GM21515 (cell line): ENCODE results near the gene ZCCHC2.
A peak's percentile ranks its signal among the peaks of the same experiment; 100 is the strongest.

Experiments
- ATAC-seq: cut with Tn5 transposase; IDR thresholded peaks from one replicate; pipeline ENCODE4 v1.9.1; 2021; ENCODE audit not compliant: unreplicated experiment

Gene ZCCHC2

DNA sequence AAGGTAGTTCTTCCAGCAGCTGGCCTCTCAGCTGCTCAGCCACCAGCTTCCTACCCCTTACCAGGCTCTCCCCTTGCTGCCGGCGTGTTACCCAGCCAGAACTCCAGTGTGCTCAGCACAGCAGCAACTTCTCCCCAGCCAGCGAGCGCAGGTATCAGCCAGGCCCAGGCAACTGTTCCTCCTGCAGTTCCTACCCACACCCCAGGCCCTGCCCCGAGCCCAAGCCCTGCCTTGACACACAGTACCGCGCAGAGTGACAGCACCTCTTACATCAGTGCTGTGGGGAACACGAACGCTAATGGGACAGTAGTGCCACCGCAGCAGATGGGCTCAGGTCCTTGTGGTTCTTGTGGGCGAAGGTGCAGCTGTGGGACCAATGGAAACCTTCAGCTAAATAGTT lies 52.0 kb downstream of the ZCCHC2 start:
- ATAC-seq = no peak

DNA sequence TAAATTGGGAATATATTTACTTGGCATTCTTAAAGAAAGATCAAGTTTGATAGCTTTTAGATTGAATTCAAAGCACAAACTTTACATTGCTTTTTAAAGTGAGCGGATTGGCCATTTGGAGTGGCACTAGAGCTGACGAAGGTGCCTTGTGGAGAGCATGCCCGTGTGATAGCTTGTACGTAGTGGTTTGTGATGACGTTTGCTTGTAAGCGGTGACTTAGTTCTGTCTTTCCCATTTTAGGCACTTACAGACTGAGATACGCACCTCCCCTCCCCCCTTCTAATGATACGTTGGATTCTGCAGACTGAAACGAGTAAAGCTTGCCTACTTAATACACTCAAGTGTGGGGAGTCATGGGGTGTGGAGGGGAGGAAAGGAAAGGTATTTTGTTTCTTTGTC lies 53.4 kb downstream of the ZCCHC2 start:
- ATAC-seq = no peak

DNA sequence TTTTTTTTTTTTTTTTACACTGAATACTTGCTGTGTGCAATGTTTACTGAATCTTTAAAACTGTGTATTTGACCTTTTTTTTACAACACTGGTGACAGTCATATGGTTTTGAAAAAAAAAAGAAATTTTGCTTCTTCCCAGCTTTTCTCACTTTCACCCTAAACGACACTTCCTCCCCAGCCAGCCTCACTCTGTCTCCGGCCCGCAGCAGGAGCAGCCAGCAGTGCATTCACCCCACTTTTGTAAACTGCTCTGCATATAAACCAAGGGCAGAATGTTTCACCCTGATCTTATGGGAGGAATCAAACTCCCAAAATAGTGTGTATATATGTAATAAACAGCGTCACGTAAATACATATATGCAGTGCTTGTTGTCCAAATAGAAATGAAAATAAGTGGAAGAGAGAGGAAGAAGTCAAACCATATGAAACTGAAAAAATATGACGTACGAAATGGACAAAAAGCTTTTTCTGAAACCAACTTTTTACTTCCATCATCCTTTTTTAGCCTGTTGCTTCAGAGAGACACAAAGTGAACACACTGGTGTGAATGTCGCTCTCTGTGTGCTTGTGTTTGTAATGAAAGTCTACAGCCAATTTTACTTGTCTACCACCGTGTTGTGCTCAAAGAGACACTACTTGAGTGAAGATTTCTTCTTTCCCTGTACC lies 54.2 kb downstream of the ZCCHC2 start:
- ATAC-seq = peak; percentile 60

DNA sequence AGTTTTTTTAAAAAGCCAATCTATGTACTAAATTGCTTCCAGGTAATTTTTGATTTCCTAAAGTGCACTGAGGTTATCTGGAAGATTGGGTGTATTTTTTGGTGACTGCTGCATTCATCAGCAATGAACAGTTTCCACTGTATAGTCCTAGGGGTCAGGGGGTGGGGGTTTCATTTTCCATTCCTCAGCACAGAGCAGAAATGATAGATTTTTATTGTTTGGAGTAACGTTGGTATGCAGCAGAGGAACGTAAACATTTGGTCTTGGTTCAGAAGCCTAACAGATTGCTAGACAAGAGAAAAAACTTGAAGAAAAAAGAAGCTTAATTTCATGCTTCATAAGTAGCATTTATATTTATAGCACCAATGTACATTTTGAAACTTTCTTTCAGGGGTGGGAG lies 54.9 kb downstream of the ZCCHC2 start:
- no peak for ATAC-seq

DNA sequence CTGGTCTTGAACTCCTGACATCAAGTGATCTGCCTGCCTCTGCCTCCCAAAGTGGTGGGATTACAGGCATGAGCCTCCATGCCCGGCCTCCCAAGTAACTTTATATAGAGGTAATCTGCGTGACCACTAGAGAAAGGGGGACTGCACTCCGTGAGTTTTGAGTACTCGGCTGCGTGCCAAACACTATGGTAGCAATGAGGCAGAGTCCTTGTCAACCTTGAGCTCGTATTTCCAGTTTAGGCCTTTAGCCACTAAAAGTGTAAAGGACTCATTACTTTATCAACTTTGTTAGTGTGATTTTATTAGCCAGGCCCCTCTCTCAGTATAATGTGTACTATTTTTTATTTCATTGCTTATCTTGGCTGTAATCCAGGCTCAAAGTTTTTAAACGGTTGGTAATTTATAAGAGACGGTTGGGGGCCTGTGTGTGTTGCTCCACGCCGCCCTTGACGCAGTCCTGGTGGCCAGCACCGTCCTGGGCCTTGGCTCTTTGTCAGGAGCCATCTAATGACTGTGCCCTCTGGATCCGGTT lies 56.2 kb downstream of the ZCCHC2 start:
- no peak for ATAC-seq

DNA sequence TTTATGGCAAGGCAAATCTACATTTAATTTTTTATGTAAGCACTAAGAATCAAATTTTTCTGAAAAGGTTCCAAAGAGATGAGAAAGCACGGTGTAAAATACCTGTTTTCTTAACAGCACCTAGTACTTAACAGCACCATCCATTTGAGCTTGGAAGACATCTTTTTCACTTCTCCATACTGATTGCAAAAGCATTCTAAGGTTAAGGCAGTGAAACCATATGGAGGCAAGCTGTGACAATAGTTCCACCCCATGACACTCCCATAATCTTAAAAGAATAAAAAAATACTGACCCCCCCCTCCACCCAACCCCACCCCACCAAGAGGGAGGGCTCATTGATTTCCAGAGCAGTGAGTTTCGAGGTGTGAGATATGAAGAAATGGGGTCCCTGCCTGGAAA lies 60.6 kb downstream of the ZCCHC2 start:
- ATAC-seq = no peak

DNA sequence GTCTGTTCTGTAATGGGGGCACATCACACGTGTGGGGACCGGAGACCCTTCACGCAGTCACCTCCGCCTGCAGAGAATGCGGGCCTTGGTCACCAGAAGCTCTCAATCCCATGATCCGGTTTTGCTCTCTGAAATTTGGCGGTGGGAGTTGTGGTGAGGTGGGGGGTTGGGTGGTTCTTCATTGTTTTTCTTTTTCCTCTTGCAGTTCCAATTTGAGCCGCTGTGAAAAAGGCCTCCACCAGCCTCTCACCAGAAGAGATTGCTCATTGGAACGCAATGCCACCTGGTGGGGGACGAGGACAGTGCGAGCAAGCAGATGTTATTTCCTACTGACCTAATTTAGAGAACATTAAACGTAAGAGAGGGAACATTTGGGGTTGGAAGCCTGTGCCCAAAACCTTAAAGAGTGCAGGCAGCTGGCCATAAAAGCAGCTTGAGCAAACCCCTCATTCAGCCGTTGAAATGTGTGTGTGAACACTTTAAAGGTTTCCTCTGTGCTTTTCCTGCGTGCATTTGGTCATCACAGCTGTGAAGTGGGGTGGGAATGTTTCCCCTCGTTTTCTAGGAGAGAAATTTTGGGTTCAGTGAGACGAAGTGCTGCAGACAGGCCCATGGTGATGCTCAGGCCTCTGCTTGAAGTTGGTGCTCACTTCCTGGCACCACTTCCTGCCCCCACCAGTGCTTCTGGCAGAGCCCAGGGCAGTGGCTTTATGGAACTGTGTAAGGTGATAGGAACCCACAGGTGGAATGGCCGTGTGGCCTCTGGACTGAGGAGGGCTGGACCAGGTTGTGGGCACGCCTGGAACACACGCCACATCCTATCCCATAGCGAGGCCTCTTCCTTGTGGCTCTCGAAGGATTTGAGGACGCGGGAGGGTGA lies 61.7 kb downstream of the ZCCHC2 start:
- ATAC-seq = peak; percentile 83

DNA sequence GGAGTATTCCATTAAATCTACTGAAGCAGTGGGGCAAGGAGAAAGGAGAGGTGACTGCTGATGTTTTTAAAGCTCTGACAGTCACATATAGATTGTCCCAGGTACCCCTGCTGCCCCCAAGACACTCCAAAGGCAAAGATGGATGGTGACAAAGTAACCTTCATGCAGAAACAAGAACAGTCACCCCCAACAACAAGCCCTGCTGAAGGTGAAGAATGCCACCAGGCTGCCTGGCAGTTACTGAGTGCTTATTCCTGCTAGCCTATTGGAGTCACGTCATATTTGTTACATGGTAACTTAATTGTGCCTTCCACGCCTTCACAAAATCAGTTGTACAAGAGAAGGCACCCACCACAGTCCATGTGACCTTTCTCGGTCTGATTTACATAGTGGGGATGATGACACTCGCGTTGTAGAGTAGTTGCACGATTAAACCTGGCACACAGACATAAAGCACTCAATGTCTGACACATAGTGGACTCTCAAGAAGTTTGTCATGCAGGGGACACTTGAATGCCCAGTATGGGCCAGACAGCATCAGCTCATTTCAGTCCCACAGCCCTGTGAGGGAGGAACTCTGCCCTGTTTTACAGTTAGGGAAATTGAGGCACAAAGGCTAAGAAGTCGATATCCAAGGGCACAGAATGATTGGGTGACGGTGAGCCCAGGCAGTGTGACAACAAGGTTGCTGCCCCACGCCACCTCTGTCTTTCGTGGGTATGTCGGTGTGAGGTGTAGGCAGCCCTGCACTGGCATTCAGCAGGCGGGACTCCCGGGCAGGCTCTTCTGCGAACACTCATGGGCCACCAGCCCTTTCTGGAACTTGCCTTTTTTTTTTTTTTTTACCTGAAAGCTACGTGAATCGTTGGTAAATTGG lies 62.7 kb downstream of the ZCCHC2 start:
- ATAC-seq = no peak

DNA sequence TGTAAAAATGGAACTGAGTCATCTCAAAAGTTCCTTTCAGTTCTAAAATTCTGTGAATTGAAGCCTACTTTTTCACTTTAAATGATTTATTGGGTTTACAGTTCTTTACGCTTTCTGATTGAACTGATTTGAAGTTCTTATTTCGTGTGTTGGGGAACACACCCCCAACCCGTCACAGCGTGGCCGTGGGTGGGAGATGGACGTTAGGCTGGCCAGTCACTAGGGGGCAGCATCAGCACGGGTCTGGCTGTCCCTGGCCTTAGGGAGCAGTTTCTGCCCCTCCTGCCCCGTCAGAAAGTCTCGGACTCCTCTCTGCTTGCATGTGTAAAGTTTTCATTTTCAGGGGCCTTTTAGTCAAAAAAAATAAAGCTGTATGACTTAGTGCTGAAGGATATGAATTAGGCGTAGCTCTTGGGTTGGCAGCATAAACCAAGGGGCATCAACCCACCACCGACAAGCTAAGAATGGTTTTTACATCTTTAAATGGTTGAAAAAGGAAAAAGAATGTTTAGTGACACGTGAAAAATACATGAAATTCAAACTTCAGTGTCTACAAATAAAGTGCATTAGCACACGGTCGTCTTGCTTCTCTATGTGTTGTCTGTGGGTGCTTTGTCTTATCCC lies 63.4 kb downstream of the ZCCHC2 start:
- ATAC-seq = peak; percentile 80

DNA sequence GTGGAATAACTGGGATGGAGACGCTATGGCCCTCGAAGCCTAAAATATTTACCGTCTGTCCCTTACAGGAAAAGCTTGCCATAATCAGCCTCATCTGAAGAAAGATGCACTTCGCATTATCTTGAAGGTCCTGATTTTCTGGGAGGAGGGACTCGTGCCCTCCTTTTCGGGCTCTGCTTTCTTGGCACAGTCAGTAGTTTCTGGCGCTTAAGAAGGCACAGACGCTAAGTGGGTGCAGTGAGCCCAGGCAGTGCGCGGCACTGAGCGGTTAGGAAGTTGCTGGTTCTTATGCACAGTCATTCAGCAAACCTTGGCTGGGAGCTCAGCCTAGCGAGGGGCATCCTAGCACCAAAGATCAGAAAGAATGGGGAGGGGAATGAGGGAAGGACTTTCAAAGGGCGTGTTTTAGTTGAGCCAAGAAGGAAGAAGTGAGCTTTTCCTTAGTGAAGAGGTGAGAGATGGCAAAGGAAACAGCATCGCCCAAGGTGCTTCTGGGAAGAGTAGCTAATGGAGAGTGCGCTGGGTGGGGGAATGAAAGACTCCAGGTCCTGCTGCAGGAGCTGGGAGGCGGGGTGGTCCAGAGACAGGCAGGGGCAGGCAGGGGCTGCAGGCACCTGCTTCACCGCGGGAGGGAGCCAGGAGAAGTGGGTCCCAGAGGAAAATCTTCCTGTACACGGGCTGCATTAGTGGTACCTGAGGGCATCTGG lies 64.1 kb downstream of the ZCCHC2 start:
- ATAC-seq = no peak

DNA sequence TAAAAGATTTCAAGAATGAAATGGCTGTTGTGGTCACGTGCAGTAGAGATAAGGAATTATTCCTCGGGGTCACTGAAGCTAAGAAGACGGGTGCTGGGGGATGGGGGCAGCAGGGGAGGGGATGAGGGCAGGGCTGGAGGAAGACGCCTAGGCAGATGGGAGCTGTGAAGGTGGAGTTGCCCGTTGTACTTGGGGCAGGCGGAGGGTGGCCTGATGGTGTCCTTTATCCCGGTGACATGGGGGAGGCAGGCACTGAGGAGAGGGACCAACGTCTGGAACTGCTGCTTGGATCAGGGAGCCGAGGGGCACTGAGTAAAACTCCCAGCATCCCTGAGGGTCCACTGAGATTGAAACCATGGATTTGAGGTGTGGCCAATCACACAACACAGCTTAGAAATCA lies 64.9 kb downstream of the ZCCHC2 start:
- no peak for ATAC-seq

DNA sequence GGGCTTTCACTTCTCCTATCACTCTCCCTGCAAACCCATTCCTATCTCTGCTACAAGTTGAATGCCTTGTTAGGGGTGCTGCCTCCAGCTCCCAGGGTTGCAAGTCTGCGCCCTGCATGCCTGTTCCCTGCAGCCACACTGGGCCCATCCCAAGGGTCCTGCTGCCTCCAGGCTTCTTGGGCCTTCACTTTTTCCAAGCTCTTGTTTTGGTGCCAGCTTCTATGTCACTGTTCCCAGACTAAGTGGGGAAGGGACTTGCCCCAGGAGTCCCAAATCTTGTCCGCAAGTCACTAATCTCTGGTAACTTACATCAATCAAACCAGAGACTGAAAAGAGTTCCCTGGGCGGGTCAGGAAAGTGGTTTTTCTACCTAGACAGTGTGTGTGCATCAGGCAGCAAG lies 65.4 kb downstream of the ZCCHC2 start:
- no peak for ATAC-seq

DNA sequence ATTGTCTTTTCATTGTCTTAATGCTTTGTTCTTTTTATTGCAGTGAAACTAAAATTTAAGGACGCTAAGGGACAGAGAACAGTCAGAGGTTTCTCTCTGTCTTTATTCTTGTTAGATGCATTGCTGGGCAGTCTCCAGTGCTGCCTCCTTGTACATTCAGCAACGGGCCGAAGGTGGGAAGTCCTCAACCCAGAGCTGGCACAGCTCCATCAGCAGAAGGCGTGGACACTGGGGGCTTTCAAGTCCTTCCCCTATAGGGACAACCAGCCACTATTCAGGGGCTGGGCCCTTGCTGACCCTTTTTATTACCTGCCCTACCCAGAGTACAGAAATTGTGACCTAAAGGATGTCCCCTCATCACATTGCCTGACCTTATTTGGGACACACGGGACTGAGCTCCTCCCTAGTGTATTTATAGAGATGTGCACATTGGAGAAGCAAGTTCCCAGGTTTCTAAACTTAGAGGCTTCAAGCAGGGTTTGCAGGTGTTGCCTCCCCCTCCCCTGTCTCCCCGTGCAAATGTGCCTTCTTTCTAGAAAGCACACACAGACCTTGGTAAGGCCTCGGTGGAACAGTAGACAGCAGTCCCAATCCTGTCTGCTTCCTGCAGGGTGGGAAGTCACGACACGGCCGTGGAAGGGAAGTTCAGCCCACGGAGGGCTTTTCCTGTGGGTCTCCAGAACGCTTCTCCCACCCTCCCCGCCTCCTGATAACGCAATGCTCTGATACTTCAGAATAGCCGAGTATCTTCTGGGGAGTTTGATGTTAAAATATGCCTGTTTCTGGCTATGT lies 68.2 kb downstream of the ZCCHC2 start:
- no peak for ATAC-seq

DNA sequence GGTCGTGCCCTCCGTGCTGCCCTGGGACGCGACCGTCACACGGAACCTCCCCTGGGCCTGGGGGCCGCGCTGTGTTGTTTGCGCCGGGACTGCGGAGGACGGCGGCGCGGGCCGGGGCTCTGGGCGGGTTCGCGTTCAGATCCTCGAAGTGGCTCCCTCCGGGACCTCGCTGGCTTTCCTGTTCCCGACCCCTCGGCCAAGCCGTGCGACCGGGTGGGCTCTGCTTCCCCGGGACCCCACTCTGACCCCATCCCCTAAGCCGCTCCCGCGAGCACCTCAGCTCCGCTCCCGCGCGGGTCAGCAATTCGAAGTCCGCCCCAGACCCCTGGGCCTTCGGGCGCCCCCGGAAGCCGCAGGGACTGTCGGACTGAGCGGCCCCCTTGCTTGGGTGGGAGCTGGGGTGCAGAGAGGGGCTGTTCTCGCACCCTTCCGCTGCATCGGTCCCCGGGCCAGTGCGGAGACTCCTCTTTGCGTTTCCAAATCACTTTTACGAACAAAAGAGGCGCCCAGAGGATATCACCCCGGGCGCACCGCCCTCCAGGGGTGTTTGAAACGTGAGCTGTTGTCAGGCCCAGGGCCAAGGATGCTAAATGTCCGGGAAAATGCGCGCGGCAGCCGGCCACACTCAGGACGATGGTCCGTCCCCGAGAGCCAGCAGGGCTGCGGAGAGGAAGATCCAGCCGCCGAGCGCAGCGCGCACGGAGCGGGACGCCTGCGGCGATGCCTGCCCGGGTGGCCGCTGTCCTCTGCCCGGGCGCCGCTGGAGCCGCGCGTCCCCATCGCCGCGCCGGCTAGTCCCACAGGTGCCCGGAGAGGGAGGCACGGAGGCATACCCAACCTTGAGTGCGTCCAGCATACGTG lies 73.5 kb downstream of the ZCCHC2 start:
- ATAC-seq = no peak

DNA sequence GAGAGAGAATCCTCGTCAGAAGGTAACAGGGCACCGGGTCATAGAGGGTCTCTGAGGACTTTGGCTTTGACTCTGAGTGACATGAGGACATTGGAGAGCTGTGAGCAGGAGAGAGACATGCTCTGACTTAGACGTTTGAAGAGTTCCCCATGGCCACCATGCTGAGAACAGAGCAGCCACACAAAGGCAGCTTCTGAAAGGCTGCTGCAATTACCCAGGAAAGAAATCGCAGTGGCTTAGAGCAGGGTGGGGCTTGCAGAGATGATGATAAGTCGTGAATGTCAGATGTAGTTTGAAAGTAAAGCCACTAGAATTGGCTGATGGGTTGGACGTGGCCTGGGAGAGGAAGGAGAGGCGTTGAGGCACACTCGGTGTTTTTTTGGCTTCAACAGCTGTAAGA lies 79.0 kb downstream of the ZCCHC2 start:
- ATAC-seq = no peak

DNA sequence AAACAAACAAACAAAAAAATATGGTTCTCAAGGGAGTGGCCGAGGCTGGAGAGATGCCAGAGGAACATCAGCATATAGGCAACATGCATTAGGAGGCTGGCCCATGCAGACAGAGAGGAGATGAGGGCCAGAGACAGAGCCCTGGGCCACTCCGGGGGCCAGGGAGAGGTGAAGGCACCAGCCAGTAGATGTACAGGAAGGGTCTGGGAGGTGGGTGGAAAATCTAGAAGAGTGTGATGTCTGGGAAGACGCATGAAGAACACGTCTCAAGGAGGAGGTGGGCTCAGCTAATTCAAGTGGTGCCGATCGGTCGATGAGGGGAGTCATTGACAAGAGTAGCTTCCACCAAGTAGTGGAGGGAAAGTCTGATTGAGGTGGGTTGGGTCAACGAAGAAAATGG lies 79.9 kb downstream of the ZCCHC2 start:
- no peak for ATAC-seq

DNA sequence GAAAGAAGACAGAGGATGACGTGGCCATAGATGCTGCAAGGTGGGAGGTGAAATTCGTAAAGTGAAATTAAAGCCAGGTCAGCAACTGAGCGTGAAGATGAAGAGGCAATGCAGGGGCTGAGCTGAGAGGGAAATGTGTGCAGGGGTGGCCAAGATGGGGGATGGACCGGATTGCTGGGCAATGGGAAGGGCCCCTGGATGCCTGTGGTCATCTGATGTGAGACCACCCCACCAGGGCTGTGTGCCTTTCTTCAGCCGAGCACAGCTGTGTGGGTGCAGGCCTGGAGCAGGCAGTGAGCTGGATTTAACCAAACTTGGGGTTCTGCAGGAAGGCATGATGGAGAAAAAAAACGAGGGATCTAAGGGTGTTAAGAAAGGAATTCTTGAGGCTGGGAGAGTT lies 80.4 kb downstream of the ZCCHC2 start:
- no peak for ATAC-seq

DNA sequence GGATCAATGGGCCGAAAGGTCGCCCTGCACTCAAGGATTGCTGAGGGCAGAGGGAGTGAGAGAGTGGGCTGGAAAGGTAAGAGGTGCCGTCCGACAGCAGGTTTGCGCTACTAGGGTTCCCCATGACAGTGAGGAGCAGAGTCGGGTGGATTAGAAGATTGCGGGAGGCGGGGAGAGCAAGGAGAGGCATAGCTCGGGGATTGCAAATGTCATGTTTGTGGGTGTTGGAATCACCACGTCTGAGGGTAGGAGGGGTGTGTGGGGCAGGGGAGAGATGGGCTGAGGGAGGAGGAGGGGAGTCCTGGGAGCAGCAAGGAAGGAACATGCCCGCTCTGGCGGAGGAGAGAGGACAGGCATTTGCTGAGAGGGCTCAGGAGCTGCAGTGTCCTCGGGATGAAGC lies 81.2 kb downstream of the ZCCHC2 start:
- no peak for ATAC-seq

DNA sequence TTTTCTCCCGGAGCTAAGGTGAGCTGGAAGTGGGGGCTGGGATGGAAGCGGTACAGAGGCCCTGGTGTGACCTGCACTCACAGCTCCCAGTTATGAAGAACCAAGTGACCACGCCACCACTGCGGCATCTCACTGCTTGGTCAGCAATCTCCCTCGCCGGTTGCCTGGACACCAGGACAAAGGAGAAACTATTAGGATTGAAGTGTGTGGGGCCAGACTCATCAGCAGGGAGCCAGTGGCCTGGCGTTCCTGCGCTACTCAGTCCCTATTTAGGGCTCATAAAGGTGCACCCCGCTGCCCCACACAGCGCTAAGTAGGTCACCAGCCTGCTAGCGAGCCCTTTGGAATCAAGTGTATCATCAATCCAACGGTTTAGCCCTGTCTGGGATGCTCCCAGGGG lies 82.9 kb downstream of the ZCCHC2 start:
- no peak for ATAC-seq
